ELF-1 (cell line): ENCODE measurements around the gene ROBO1.

Experiments used
- DNase-seq: peaks from one replicate; pipeline ENCODE4 v3.0.0-alpha.2; 2016; ENCODE audit warnings: low read depth, low spot score

Gene ROBO1

DNA sequence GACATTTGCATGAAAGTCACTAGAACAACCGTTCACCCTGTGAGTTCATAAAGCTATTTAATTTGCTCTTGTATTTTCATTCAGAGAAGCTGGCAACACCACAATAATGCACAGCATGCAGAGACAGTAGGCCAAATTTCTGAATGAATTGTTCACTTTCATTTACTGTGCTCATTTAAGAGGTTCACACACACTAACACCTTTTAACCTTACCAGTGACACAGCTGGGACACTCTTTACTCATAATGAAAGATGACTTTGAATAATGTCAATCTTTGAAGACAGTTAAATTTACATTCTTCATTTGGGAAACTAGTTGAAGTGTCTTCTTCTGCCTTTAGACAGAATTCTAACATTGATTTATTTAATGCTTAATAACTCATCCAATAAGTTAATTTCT lies 95.7 kb downstream of the ROBO1 start:
- DNase-seq = no peak

DNA sequence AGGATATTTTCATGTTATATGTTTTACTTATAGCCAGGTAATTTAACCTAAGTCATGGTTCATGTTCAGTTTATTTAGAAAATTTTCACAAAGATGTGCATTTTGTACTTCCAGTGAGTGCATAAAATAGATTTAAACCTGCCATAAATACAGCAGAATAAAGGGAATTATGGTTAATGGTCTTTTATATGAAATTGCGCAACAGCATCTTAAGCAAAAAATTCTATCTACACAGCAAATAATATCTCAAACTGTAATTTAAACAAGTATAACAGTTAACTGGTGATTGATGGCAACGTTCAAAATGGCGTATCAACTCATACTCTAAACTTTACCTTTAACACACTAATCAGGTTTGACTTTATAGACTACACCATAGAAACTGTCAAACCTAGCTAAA lies 97.6 kb downstream of the ROBO1 start:
- DNase-seq = no peak

DNA sequence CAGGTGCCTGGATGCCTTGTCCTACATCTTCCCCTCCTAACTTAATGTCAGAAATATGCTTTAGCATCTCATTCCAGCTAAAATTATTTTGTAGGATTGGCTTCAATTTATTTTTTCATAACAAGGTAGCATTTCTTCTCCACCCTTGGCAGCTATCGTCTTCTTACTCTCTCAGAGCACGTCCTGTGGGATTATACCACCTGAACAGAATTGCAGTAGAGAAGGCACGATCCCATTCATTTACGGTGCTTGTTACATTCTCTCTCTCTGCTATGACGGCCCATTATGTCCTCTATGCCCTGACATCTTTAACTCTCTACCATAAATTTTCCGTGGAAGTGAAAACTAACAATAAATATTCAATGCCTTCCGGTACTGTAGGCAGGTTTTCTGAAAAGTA lies 103.3 kb downstream of the ROBO1 start:
- no peak for DNase-seq

DNA sequence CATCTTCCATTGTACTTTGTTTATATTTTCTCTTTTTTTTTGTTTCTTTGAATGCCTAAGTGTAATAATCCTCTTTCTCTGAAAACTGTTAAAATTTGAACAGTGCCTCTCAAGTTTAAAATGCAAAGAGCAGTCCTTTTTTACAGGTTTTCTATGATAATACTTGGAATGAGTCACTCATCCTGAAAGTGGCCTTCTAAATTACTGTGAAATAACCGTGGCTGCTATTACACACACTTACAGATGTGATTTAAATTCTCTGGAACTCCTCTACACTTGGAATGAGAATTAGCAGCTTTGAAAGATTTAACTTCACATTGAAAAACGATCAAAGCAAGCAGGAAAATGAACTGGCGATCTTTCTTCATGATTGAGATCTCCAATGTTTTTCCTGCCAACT lies 105.9 kb downstream of the ROBO1 start:
- no peak for DNase-seq

DNA sequence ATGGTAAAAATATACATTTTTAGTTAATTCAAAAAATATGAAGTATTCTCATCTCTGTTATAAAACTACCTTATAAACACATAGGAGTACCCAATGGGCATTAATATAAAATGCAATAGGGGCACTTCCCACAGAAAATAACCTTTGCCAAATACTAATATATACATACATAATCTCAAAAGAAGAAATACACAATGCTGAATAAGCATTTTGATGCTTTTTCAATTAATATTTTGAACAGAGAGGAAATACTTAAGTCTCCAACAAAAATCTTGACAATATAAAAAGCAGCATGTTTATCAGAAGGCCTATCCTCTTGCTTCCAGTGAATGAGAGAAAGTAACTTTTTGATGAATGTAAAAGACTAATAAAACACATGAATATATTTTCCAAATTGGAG lies 110.7 kb downstream of the ROBO1 start:
- no peak for DNase-seq

DNA sequence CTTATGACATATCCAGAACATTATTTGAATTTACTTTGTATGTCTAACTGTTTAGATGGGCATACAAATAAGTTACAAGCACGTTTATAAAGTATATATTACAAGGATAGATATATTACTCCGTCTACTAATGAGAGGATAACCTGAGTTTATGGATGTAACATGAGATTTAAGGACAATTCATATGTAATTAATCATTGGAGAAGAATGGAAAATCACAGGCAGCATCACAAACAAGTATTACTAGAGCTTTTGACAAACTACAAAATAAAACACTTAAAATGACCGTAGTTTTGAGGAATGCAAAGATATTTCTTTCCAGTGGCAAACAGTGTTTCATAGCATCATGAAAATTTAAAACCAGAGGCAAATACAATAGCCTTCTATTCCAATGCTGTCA lies 113.8 kb downstream of the ROBO1 start:
- no peak for DNase-seq

DNA sequence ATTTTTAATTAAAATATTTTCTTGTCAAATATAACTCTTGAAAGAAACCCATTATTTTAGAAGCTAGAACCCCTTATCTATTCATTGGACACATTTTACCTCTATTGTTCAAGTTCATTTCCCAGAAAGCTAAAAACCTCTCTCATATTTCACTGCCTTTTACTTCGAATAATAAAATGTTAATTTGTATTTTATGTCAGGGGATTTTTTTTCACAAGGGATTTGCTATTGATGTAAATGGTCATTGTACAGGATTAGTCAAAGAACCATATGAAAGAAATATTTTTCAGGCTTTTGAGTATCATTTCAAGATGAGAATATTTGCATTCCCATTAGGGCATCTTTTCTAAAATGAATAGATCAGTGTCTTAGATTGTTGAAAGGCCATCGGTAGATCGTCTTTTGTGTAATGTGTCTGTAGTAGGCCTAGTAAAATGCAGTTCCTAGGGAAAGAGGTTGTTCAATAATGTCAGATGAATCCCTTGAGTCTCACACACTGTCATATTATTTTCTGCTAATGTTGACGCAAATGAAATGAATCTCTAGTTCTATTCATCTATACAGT lies 114.5 kb downstream of the ROBO1 start:
- DNase-seq = no peak

DNA sequence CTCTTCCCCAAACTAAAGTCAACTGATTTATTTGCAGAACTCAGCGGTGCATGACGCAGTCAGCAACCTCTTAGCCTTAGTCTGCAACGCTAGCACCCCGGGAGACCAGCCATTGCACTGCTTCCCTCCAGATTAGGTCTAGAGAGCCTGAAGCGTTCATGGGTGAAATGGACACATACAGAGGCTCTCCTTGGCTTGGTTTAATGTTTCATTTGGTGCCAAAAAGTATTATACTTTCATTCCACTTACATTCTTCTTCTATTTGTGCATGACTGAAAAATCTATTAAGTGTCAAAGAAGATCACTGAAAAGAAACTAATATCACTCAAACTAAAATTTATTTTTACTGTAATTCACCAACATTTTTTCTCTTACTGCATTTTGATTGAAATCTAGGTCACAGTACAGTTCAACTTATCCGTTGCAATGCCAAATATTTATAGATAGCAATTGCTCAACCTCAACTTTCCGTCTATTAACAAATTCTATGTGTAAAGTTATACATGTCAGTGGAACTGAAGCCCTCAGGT lies 116.2 kb downstream of the ROBO1 start:
- DNase-seq = no peak

DNA sequence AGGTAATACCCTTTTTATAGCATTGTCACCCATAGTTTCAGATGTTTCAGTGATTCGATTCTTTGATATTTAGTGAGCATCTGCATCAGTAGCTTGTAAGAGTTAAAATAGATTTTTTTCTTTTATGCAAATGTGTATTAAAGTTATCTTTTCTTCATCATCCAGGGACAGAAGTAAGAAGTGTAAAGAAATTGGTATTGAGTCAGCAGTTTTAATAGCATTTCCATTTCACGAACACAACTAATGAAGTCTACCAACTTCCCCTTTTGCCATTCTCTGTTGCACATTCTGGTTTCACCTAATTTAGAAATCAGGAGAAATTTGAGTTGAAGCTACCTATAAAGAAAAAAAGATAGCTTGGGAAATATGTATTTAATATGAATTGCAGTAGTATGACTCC lies 127.9 kb downstream of the ROBO1 start:
- no peak for DNase-seq

DNA sequence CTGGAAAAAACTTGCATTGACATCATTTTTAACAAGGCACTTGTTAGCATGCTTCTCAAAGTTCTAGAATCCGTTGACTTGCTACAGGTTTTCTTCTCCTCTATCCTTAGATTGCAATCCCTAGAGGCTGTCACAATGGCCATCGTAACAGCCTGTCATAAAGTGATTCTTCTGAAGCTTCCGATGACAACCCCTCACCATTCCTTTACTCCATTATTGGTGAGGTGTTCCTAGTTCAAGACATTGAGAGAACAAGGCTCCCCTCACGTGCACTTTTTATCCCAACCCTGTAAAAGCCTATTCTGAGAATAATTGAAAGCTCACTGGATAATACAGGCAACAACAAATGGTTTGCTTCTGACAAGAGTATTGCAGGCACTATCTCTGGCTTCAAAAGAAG lies 131.4 kb downstream of the ROBO1 start:
- DNase-seq = no peak

DNA sequence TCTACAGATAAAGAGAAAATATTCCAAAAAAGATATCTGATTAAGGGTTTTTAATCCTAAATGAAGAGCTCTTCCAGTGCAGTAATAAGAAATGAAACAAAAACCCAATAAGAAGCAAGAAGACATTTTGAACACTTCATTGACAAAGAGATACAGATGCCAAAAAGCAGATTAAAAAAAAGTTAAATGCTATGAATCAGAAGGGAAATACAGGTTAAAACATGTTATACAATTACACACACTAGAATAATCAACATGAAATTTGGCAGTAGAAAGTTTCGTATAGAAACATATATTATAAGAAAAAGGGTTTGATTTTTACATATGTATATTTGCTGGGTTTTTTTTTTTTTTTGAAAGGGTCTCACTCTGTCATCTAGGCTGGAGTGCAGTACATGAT lies 135.0 kb downstream of the ROBO1 start:
- no peak for DNase-seq

DNA sequence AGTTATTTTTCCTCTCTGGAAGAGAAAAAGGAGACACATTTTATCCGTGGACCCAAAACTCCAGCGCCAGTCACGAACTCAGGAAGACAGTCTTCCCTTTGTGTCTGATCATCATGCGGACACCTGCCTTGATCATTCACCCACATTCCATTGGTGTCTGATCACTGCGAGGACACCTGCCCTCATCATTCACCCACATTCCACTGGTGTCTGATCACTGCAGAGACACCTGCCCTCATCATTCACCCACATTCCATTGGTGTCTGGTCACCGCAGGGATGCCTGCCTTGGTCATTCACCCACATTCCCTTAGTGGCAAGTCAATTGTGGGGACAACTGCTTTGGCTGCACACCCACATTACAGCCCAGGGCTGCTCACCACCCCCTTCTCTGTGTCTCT lies 148.9 kb downstream of the ROBO1 start:
- no peak for DNase-seq

DNA sequence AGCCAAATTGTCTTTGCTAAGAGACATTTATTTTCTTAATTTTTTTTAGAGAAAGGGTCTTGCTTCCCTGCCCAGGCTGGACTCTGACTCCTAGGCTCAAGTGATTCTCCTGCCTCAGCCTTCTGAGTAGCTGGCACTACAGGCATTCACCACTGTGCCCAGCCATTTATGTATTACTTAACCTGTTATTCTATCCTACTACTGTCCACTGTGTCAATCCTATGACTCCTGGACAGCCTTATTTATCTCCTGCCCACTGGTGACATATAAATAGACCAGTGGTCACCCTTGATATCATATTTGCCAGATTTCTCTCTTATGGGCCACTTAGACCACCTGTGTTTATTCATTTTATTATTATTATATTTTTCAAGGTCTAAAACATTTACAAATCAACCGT lies 161.4 kb downstream of the ROBO1 start:
- no peak for DNase-seq

DNA sequence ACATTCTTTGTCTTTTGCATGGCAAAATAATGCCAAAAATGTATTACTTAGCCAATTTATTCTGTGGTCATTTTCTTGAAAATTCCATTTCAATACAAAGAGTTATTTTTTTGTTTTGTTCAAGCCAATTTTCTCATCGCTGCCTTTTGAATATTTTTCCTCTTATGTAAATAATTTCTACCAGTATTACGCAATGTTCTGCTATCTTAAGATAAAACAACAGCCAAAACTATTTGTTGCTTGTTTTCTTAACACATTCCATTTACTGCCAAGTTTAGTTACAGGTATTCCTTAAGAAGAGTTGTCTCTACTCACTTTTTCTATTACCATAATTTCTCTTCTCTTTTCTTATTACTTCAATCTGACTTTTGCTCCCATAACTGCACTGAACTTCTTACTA lies 163.1 kb downstream of the ROBO1 start:
- DNase-seq = no peak

DNA sequence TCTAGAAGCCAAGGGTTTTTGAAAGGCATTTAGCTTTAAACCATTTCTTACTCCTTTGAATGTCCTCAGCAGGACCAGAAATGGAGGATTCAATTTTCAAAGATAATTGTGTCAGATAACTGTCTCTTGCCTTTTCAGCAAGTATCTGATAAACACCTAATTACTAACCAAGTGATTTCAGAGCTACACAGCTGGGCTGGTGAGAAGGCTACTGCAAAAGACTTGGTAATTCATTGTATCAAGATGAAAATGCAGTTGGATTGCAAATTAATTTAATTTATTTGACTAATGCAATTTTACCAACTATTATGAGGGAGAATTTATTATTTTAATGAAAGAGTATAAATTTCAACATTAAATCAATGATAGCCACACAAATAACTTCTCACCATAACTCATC lies 165.4 kb downstream of the ROBO1 start:
- no peak for DNase-seq

DNA sequence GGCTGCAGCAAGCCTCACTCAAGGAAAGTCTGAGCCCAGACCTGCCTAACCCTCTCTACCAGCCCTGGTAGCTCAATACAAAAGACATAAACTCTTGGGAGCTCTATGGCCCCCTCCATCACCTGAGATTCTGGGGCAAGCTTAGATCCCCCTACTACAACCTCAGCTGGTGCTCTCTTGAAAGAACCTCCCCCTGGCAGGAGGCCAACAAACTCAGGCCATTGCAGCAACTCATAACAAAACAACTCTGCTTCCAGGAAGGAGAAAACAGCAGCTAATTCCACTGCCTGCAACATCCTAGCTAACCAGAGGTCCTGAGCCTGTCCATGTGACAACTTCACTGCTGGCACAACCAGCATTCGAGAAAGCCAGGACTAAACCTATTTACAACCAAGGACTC lies 169.2 kb downstream of the ROBO1 start:
- DNase-seq = no peak

DNA sequence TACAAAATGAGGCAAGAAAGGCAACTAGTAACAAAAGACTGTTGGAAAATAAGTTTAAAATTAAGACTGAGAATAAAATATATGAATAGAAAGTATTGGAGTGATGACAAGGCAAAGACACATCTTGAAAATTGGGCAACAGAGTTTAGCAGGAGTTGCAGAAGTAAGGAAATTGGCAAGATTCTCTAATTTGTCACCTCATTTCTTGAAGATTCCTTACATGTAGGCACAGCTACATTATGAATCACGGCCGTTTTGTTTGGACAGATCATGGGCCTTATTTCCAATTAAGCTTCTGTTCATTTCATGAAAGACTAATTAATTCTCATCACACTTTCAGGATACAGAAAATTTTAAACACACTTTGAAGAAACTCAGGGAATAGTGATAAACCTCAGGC lies 170.1 kb downstream of the ROBO1 start:
- no peak for DNase-seq

DNA sequence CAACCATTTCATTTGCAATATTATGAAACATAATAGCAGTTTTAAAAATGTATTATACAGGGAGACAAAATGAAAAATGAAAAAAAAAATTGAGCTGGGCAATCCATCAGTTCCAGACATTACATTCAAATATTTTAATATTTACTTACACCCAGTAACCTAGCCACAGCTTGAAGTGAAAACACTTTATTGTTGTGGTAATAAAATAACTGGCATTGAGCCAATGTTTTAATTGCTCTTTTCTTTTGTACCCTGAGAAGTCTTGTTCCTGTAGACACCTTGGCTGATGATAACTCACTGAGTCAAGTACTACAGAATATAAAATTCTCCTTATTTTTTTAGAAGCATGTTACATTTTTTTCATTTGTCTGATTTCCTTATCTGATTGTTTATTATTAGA lies 180.6 kb downstream of the ROBO1 start:
- no peak for DNase-seq

DNA sequence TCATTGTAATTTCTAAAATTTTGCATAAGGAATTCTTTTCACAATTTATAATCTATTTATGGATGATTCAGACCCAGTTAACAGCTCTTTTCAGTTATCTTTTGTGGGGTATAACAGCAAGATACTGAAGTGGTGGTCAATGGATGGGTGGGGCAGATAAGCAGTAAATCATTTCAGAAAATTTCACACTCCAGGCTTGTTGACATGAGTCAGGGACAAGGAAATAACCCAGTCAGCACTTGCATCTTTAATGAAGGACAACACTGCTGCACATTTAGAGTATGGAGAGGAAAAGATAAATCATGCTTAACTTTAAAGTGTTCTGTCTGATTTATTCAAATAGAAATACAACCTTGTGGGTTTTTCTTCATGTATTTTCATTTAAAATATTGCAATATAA lies 181.6 kb downstream of the ROBO1 start:
- DNase-seq = no peak

DNA sequence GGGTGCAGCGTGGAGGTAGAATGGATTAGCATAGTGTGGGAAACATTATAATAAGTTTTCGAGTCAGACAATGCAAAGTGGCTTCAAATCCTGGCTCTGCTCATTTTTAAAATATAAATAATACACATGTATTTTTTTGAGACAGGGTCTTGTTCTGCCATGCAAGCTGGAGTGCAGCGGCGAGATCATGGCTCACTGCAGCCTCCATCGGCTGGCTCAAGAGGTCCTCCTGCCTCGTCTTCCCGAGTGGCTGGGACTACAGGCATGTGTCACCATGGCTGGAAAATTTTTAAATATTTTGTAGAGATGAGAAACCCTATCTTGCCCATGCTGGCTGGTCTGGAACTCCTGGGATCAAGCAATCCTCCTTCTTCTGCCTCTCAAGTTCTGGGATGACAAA lies 194.9 kb downstream of the ROBO1 start:
- no peak for DNase-seq

DNA sequence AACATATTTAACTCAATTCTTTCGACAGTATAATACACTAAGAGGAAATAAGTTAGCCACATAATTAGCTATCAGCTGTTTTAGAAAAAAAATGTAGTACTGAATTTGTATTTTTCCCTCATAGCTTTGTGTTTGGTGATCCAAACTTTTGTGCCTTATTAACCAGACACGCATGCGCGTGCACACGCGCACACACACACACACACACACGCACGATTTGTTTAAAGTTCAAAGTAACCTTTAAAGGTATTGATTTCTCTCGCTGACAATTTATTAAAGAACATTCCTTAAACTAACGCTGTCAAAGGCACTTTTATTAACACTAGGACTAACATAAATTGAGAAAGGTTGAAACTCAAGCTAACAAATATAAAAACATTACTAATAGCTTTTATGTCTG lies 198.9 kb downstream of the ROBO1 start:
- DNase-seq = no peak

DNA sequence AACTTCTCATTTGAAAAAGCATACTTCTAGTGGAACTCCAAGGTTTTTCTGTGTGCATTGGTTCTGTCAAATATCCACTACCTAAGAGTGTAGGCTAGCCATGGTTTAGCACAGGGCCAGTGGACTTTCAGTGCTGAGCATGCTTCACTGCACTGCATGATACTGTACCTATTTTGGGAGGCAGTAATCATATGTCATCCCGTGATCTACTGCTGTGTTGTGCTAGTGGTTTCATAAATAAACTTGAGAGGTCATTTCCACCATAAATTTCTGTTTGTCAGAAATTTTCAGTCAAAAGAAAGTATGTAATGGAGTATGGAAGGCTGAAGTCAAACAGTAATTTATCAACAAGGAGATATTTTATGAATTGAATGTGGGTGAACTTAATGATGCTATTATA lies 203.6 kb downstream of the ROBO1 start:
- DNase-seq = no peak

DNA sequence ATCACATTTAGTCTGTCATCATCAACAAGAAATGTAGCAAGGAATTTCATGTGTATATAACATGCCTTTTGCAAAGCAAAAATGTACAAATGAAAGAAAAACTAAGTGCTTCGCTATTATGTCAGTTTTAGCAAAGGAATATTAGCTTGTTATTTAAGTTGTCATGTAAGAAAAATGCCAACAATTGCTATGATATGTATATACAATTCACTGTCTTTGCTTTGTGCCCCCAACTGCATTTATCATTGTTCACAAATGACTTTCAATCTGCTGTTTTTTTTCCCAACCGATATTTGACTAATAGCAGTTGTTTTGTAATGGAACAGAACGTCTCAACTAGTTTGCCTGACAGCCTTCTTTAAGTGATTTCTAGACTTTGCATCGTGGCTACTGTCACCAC lies 207.1 kb downstream of the ROBO1 start:
- no peak for DNase-seq

DNA sequence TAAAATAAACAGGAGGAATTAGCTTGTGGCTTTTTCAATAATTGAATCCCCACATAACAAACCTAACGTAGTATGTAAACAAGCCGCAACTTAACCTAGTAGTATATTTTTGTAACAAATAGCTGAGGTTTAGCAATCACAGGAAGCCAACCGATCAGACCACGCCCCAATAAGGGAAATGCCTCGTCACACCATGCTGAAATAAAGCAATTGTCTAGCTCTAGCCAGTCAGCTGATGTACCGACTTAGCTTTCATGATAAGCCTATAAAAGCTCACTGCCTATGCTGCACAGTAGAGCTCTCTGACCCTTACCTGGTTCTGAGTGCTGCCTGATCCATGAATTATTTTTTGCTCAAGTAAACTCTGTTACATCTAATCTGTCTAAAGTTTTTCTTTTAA lies 208.9 kb downstream of the ROBO1 start:
- no peak for DNase-seq
